ENCODE data around the gene PVALEF. TPM values are rescaled to one million over a fixed set of nuclear protein-coding genes. Genes with fewer than 3 reads are reported as not detected.
A peak's percentile ranks its signal among the peaks of the same experiment; 100 is the strongest.

Gene PVALEF
- total RNA-seq, 4 donors from 2014 or later: not detected

DNA sequence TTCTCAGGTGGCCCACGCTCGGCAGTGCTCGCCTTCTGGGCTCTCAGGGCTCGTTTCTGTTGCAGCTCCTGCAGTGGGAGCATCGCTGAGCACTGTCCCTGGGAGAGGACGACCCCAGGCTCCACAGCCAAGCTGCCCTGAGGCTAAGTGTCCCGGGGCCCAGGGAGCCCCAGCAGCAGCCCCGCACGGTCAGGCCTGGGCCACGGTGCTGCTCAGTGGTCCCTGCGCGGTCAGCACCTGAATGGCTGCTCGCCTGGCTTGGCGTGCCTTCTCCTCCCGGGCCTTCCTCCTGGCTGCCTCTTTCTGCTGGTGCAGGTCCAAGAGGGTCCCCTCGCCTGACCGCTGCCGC is 34.1 kb downstream of the PVALEF start:
- no CpG with 5 or more reads among the region's 18 CpGs for WGBS, 2 donors (ENCODE audit: low coverage in 1 of 2)
- Histone ChIP-seq H3K9me3 (no peaks in the 10 kb centered on the region), H3K4me3 (no peak overlapping the region), H3K27ac (no peak overlapping the region), H3K27me3 (no peaks in the 10 kb centered on the region), H3K4me1 (peaks cover 0 to 4% (median 0%) of the 10 kb centered on the region in 3 donors), H3K36me3 (peaks cover 0 to 84% of the 10 kb centered on the region in 2 donors)
- no peak for TF ChIP-seq POLR2A (IDR thresholded peaks at IDR 0.05)
- TF ChIP-seq, protein P1, sequence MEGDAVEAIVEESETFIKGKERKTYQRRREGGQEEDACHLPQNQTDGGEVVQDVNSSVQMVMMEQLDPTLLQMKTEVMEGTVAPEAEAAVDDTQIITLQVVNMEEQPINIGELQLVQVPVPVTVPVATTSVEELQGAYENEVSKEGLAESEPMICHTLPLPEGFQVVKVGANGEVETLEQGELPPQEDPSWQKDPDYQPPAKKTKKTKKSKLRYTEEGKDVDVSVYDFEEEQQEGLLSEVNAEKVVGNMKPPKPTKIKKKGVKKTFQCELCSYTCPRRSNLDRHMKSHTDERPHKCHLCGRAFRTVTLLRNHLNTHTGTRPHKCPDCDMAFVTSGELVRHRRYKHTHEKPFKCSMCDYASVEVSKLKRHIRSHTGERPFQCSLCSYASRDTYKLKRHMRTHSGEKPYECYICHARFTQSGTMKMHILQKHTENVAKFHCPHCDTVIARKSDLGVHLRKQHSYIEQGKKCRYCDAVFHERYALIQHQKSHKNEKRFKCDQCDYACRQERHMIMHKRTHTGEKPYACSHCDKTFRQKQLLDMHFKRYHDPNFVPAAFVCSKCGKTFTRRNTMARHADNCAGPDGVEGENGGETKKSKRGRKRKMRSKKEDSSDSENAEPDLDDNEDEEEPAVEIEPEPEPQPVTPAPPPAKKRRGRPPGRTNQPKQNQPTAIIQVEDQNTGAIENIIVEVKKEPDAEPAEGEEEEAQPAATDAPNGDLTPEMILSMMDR (IDR thresholded peaks at IDR 0.05): no peak
- TF ChIP-seq POLR2AphosphoS5 (IDR thresholded peaks at IDR 0.05): no peak
- TF ChIP-seq EP300 (IDR thresholded peaks at IDR 0.05): no peak
- ATAC-seq: no peak

GRCh38 chr17:81200201-81200600 is 34.9 kb downstream of the PVALEF start:
- TF ChIP-seq EP300 (IDR thresholded peaks at IDR 0.05): no peak
- TF ChIP-seq, protein P1 (IDR thresholded peaks at IDR 0.05): no peak
- no peak for TF ChIP-seq POLR2AphosphoS5 (IDR thresholded peaks at IDR 0.05)
- TF ChIP-seq POLR2A (IDR thresholded peaks at IDR 0.05): no peak
- Histone ChIP-seq H3K27ac (no peak overlapping the region), H3K4me1 (peaks cover 0 to 4% (median 0%) of the 10 kb centered on the region in 3 donors), H3K27me3 (no peaks in the 10 kb centered on the region), H3K9me3 (no peaks in the 10 kb centered on the region), H3K36me3 (peaks cover 0 to 84% of the 10 kb centered on the region in 2 donors), H3K4me3 (no peak overlapping the region)
- no CpG with 5 or more reads among the region's 18 CpGs for WGBS, 2 donors (ENCODE audit: low coverage in 1 of 2)
- no peak for ATAC-seq

DNA sequence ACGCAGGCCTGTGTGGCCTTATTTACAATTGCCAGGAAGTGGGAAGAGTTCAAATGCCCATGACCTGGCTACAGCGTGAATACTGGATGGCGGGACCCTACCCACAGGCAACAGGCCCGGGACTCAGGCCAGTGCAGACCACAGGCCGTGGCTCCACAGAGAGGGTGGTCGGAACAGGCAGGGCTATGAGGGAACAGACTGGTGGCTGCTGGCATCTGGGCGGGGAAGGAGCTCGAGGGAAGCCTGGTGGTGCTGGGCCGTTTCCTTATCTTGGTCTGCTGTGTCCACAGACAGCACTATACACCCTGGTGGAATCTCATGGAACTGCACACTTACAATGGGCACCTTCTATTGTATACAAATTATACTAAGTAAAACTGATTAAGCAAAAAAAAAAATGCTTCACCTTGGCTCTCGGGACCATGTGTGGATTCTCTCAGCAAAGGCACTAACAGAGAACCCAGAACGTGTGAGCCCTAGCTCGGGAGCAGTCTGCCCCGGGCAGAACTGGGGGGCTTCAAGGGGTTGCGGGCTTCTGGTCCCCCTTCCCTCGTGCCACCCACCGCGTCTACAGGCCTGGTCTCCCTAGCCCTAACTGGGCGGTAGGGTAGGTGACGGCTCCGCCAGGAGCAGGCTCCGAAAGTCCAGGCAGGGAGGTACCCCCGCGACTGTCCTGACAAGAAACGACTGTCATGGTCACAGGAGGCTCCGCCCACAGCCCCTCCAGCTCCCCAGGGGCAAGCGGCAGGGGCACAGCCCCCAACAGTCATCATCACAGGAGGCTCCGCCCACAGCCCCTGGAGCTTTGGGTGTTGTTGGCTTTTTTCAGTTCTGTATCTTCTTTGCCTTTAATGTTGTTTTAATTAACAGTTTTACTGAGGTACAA is 35.6 kb downstream of the PVALEF start:
- Histone ChIP-seq H3K4me3 (no peak overlapping the region), H3K4me1 (peaks cover 0 to 4% (median 0%) of the 10 kb centered on the region in 3 donors), H3K27me3 (no peaks in the 10 kb centered on the region), H3K36me3 (peaks cover 0 to 83% of the 10 kb centered on the region in 2 donors), H3K27ac (no peak overlapping the region), H3K9me3 (no peaks in the 10 kb centered on the region)
- peak; percentile 52 for ATAC-seq
- 6 to 55% methylated on average over 3 to 9 of the region's 27 CpGs for WGBS, 2 donors (ENCODE audit: low coverage in 1 of 2)
- TF ChIP-seq EP300 (IDR thresholded peaks at IDR 0.05): no peak
- TF ChIP-seq, protein P1 (IDR thresholded peaks at IDR 0.05): peak in 3 of 4 experiments; percentile 47 to 61 (median 59)

DNA sequence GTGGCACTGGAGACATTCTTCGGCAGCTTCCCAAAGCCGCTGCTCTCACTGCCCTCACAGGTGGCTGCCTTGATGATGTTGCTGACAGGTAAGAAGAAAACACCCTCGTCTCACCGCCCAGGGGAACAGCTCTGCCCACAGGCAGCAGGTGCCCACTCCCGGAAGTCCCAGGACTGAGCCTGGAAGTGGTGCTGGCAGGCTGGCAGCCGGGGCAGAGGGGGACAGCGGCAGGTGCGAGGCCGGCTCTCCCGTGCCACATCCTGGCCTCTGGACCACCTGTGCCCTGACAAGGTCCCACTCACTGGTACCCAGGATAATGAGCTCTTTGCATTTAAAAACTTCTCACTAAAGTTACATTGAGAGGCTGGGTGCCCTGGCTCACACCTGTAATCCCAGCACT is 37.0 kb downstream of the PVALEF start:
- Histone ChIP-seq H3K9me3 (no peaks in the 10 kb centered on the region), H3K4me1 (peaks cover 0 to 3% (median 0%) of the 10 kb centered on the region in 3 donors), H3K27me3 (no peaks in the 10 kb centered on the region), H3K36me3 (peaks cover 0 to 82% of the 10 kb centered on the region in 2 donors), H3K4me3 (no peak overlapping the region), H3K27ac (no peak overlapping the region)
- WGBS, 2 donors (ENCODE audit: low coverage in 1 of 2): 100% methylated on average over 2 of the region's 10 CpGs; no CpG with 5 or more reads in 1 of the 2 donors
- TF ChIP-seq, protein P1 (IDR thresholded peaks at IDR 0.05): no peak
- TF ChIP-seq POLR2AphosphoS5 (IDR thresholded peaks at IDR 0.05) (no peak), POLR2A (IDR thresholded peaks at IDR 0.05) (no peak), EP300 (IDR thresholded peaks at IDR 0.05) (no peak)
- no peak for ATAC-seq

GRCh38 chr17:81203136-81203535 is 37.8 kb downstream of the PVALEF start:
- ATAC-seq: no peak
- peaks cover 0 to 76% of the 10 kb centered on the region in 2 donors for H3K36me3 ChIP-seq

More at GRCh38 chr17:81203136-81203535, 37.8 kb downstream of the PVALEF start:
- Histone ChIP-seq H3K4me1 (no peaks in the 10 kb centered on the region), H3K9me3 (no peaks in the 10 kb centered on the region), H3K4me3 (no peak overlapping the region), H3K27ac (no peak overlapping the region), H3K27me3 (no peaks in the 10 kb centered on the region)
- WGBS, 2 donors (ENCODE audit: low coverage in 1 of 2): no CpG with 5 or more reads among the region's 20 CpGs
- TF ChIP-seq EP300 (IDR thresholded peaks at IDR 0.05) (no peak), POLR2AphosphoS5 (IDR thresholded peaks at IDR 0.05) (no peak)

Data from gastroesophageal sphincter (tissue), 4 donors.